ENCODE data around the gene C1QTNF8.

- TF ChIP-seq CTCF (IDR thresholded peaks at IDR 0.05) (peak; percentile 71 to 82 (median 76)), POLR2AphosphoS5 (IDR thresholded peaks at IDR 0.05) (no peak)
These were observed 10.0 kb upstream of the C1QTNF8 start for GRCh38 chr16:1105888-1106620.
